ENCODE data around the gene TMEM184C.

Gene TMEM184C

GRCh38 chr4:147617173-147617840 lies at the start of gene TMEM184C:
TMEM184C (plus strand) TSS chr4:147617397; CDS start chr4:147617957, 560 bp downstream.
- peak; percentile 99 for DNase-seq

- no peak for DNase-seq
Measured at GRCh38 chr4:147570616-147571015, 46.6 kb upstream of the TMEM184C start.

GRCh38 chr4:147571036-147571770 lies 46.0 kb upstream of the TMEM184C start:
- no peak for DNase-seq

- DNase-seq: no peak
Measured at GRCh38 chr4:147576084-147576483, 41.1 kb upstream of the TMEM184C start.

- no peak for DNase-seq
Measured at GRCh38 chr4:147578051-147578476, 39.1 kb upstream of the TMEM184C start.

- DNase-seq: no peak
Measured at GRCh38 chr4:147578593-147578992, 38.6 kb upstream of the TMEM184C start.

GRCh38 chr4:147580396-147580795 lies 36.8 kb upstream of the TMEM184C start:
- DNase-seq: no peak

GRCh38 chr4:147581606-147582350 lies 35.4 kb upstream of the TMEM184C start:
- no peak for DNase-seq

GRCh38 chr4:147582386-147583060 lies 34.7 kb upstream of the TMEM184C start:
- no peak for DNase-seq

- DNase-seq: no peak
Measured at GRCh38 chr4:147583876-147584275, 33.3 kb upstream of the TMEM184C start.

- DNase-seq: no peak
Measured at GRCh38 chr4:147586032-147586431, 31.2 kb upstream of the TMEM184C start.

GRCh38 chr4:147586637-147587036 lies 30.6 kb upstream of the TMEM184C start:
- no peak for DNase-seq

- no peak for DNase-seq
Measured at GRCh38 chr4:147587041-147587440, 30.2 kb upstream of the TMEM184C start.

- DNase-seq: no peak
Measured at GRCh38 chr4:147589586-147589985, 27.6 kb upstream of the TMEM184C start.

- DNase-seq: peak; percentile 36
Measured at GRCh38 chr4:147590249-147590920, 26.8 kb upstream of the TMEM184C start.

GRCh38 chr4:147591106-147591505 lies 26.1 kb upstream of the TMEM184C start:
- DNase-seq: no peak

GRCh38 chr4:147594107-147594506 lies 23.1 kb upstream of the TMEM184C start:
- no peak for DNase-seq

- DNase-seq: no peak
Measured at GRCh38 chr4:147594578-147594977, 22.6 kb upstream of the TMEM184C start.

GRCh38 chr4:147596377-147596776 lies 20.8 kb upstream of the TMEM184C start:
- DNase-seq: no peak

- no peak for DNase-seq
Measured at GRCh38 chr4:147596981-147597380, 20.2 kb upstream of the TMEM184C start.

- DNase-seq: no peak
Measured at GRCh38 chr4:147597561-147597960, 19.6 kb upstream of the TMEM184C start.

GRCh38 chr4:147599206-147599605 lies 18.0 kb upstream of the TMEM184C start:
- DNase-seq: no peak

- no peak for DNase-seq
Measured at GRCh38 chr4:147599769-147600168, 17.4 kb upstream of the TMEM184C start.

All from stimulated activated CD4-positive, alpha-beta T cell treated with anti-CD3 and anti-CD28 coated beads, Interleukin-4, amount 100 ng/mL, for 24 hours (primary cell).